Activated B cell treated with CpG ODN at 0.5 μM for 24 hours (primary cell): Measurements from ENCODE around the gene PTPN14. TPM values are rescaled to one million over a fixed set of nuclear protein-coding genes. Genes with fewer than 3 reads are reported as not detected.

Experiments
- ATAC-seq: fragments of 200-7000 bp; cut with Tn5 transposase; one replicate; pipeline ENCODE4 v1.10.0; 2021; ENCODE audit warnings: low read depth, mild to moderate bottlenecking, moderate library complexity
- CTCF ChIA-PET: fragments of 350-600 bp; sonication (Branson Sonifier 250); formaldehyde crosslinking; loops from one replicate; lab custom pipeline; 2021; ENCODE audit warnings: antibody characterized with exemption; lab: Charles Lee
- POLR2A ChIA-PET: fragments of 350-600 bp; sonication (Branson Sonifier 250); formaldehyde crosslinking; loops from one replicate; lab custom pipeline; 2021; ENCODE audit warnings: antibody characterized with exemption; lab: Charles Lee
- DNase-seq: peaks from one replicate; pipeline ENCODE4 v3.0.0; 2022
- H3K27ac Mint-ChIP-seq: one replicate; pipeline ENCODE4 v1.8.0; 2020; ENCODE audit warnings: mixed read lengths
- H3K27me3 Mint-ChIP-seq: one replicate; pipeline ENCODE4 v1.8.0; 2021; ENCODE audit warnings: mixed read lengths
- H3K36me3 Mint-ChIP-seq: one replicate; pipeline ENCODE4 v1.8.0; 2021; ENCODE audit warnings: low read depth, mixed read lengths
- H3K4me1 Mint-ChIP-seq: one replicate; pipeline ENCODE4 v1.8.0; 2021; ENCODE audit warnings: mixed read lengths
- H3K4me3 Mint-ChIP-seq: one replicate; pipeline ENCODE4 v1.8.0; 2020; ENCODE audit warnings: mild to moderate bottlenecking, mixed read lengths
- H3K9me3 Mint-ChIP-seq: one replicate; pipeline ENCODE4 v1.8.0; 2020; ENCODE audit warnings: mixed read lengths
- CTCF ChIP-seq: fragments of 200-600 bp; IDR thresholded peaks from one replicate; pipeline ENCODE4 v1.8.0; 2022; ENCODE audit warnings: antibody characterized with exemption, mild to moderate bottlenecking
- intact Hi-C: fragments of 100-400 bp; cut with micrococcal nuclease; formaldehyde crosslinking; loops from one replicate; pipeline ENCODE4 v1.15.1; 2024
- total RNA-seq: library from RNA; stranded (reverse); gene quantifications from 2 replicates; pipeline ENCODE4 v1.2.3, GENCODE V29; 2022

PTPN14 gene
- total RNA-seq, 1 donor from 2014 or later, result not detected

GRCh38 chr1:214378492-214378891 lies 172.9 kb downstream of the PTPN14 start:
- Mint-ChIP-seq H3K4me1 (no peaks in the 10 kb centered on the region), H3K4me3 (no peak overlapping the region), H3K9me3 (no peaks in the 10 kb centered on the region), H3K36me3 (no peaks in the 10 kb centered on the region), H3K27ac (no peak overlapping the region), H3K27me3 (no peaks in the 10 kb centered on the region)
- intact Hi-C loops, result no loop called here
- no peak for DNase-seq
- ATAC-seq, result no peak
- ChIA-PET POLR2A (no interaction called here), CTCF (no interaction called here)
- TF ChIP-seq CTCF, result no peak

- TF ChIP-seq CTCF, result no peak
- ChIA-PET POLR2A (no interaction called here), CTCF (no interaction called here)
- H3K4me1 Mint-ChIP-seq, result no peaks in the 10 kb centered on the region
- ATAC-seq (no peak), DNase-seq (no peak)
- H3K27me3 Mint-ChIP-seq, result no peaks in the 10 kb centered on the region
- H3K9me3 Mint-ChIP-seq, result no peaks in the 10 kb centered on the region
- no peaks in the 10 kb centered on the region for H3K36me3 Mint-ChIP-seq
- intact Hi-C loops, result no loop called here
- no peak overlapping the region for H3K4me3 Mint-ChIP-seq
- H3K27ac Mint-ChIP-seq, result no peak overlapping the region
Observed at GRCh38 chr1:214377886-214378285, 173.5 kb downstream of the PTPN14 start.

- intact Hi-C loops, result no loop called here
- no peak overlapping the region for H3K27ac Mint-ChIP-seq
- DNase-seq, result no peak
- CTCF ChIA-PET, result no interaction called here
- ATAC-seq, result no peak
- H3K9me3 Mint-ChIP-seq, result no peaks in the 10 kb centered on the region
- no peaks in the 10 kb centered on the region for H3K4me1 Mint-ChIP-seq
- POLR2A ChIA-PET, result no interaction called here
- no peak for TF ChIP-seq CTCF
- H3K36me3 Mint-ChIP-seq, result no peaks in the 10 kb centered on the region
- no peaks in the 10 kb centered on the region for H3K27me3 Mint-ChIP-seq
- H3K4me3 Mint-ChIP-seq, result no peak overlapping the region
Observed at GRCh38 chr1:214377485-214377884, 173.9 kb downstream of the PTPN14 start.

- DNase-seq (no peak), ATAC-seq (no peak)
- Mint-ChIP-seq H3K4me1 (no peaks in the 10 kb centered on the region), H3K27ac (no peak overlapping the region), H3K27me3 (peaks cover 2% of the 10 kb centered on the region), H3K4me3 (no peak overlapping the region), H3K36me3 (no peaks in the 10 kb centered on the region), H3K9me3 (no peaks in the 10 kb centered on the region)
- TF ChIP-seq CTCF, result no peak
- POLR2A ChIA-PET, result no interaction called here
- intact Hi-C loops, result no loop called here
- CTCF ChIA-PET, result interaction anchor here (0.6 kb wide), 1 partner anchor 26 kb away, joined by 5 read pairs; no protein-coding TSS in a partner anchor
Observed at GRCh38 chr1:214372092-214372491, 179.3 kb downstream of the PTPN14 start.

GRCh38 chr1:214370615-214371014 lies 180.8 kb downstream of the PTPN14 start:
- ChIA-PET POLR2A (no interaction called here), CTCF (no interaction called here)
- H3K27ac Mint-ChIP-seq, result no peak overlapping the region
- intact Hi-C loops, result no loop called here
- TF ChIP-seq CTCF, result no peak
- no peaks in the 10 kb centered on the region for H3K9me3 Mint-ChIP-seq
- no peak for ATAC-seq
- no peak overlapping the region for H3K4me3 Mint-ChIP-seq
- H3K27me3 Mint-ChIP-seq, result peaks cover 4% of the 10 kb centered on the region
- H3K36me3 Mint-ChIP-seq, result no peaks in the 10 kb centered on the region
- no peak for DNase-seq
- H3K4me1 Mint-ChIP-seq, result no peaks in the 10 kb centered on the region
